IPS-15b (cell line): ENCODE data around the gene C12orf56.
"Not testable (repeated sequence)": the region's sequence is repeated elsewhere in the genome, so short reads cannot be mapped to it uniquely, and the experiment has no call there.

Source experiments
- H3K27me3 ChIP-seq: one replicate; pipeline ENCODE4 v1.6.1; 2013; ENCODE audit warnings: low read length; ENCODE audit not compliant: control insufficient read depth, insufficient read depth
- H3K36me3 ChIP-seq: one replicate; pipeline ENCODE4 v1.6.1; 2013; ENCODE audit warnings: low read length; ENCODE audit not compliant: control insufficient read depth, insufficient read depth
- H3K4me1 ChIP-seq: one replicate; pipeline ENCODE4 v1.6.1; 2013; ENCODE audit warnings: mild to moderate bottlenecking, low read length; ENCODE audit not compliant: control insufficient read depth, insufficient read depth
- H3K4me3 ChIP-seq: one replicate; pipeline ENCODE4 v1.5.1; 2013; ENCODE audit warnings: low read depth, low read length
- H3K9ac ChIP-seq: one replicate; pipeline ENCODE4 v1.6.1; 2013; ENCODE audit warnings: low read depth, mild to moderate bottlenecking, low read length
- H3K9me3 ChIP-seq: one replicate; pipeline ENCODE4 v1.6.1; 2013; ENCODE audit warnings: mild to moderate bottlenecking, low read length; ENCODE audit not compliant: control insufficient read depth, insufficient read depth

Gene C12orf56

GRCh38 chr12:64383675-64384074 lies 6.9 kb downstream of the C12orf56 start:
- H3K4me3 ChIP-seq: no peak overlapping the region
- no peaks in the 10 kb centered on the region for H3K36me3 ChIP-seq
- no peaks in the 10 kb centered on the region for H3K9me3 ChIP-seq
- H3K27me3 ChIP-seq: no peaks in the 10 kb centered on the region
- no peak overlapping the region for H3K9ac ChIP-seq
- no peaks in the 10 kb centered on the region for H3K4me1 ChIP-seq

DNA sequence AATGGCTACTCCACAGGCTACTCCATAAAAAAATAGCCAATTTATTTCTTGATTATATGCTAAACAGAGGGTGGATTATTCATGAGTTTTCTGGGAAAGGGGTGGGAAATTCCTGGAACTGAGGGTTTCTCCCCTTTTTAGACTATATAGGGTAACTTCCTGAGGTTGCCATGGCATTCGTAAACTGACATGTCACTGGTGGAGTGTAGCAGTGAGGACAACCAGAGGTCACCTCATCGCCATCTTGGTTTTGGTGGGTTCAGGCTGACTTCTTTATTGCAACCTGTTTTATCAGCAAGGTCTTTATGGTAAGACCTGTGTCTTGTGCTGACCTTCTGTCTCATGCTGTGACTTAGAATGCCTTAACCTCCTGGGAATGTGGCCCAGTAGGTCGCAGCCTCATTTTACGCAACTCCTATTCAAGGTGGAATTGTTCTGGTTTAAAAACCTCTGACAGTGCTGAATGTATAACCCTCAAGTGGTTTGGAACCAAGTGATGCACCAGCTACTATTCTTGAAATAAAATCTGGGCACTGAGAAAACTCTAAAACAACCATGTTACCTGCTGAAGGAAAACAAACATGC lies 27.7 kb downstream of the C12orf56 start:
- Histone ChIP-seq H3K4me3 (no peak overlapping the region), H3K9ac (no peak overlapping the region), H3K27me3 (no peaks in the 10 kb centered on the region), H3K36me3 (no peaks in the 10 kb centered on the region), H3K9me3 (no peaks in the 10 kb centered on the region), H3K4me1 (no peaks in the 10 kb centered on the region)

DNA sequence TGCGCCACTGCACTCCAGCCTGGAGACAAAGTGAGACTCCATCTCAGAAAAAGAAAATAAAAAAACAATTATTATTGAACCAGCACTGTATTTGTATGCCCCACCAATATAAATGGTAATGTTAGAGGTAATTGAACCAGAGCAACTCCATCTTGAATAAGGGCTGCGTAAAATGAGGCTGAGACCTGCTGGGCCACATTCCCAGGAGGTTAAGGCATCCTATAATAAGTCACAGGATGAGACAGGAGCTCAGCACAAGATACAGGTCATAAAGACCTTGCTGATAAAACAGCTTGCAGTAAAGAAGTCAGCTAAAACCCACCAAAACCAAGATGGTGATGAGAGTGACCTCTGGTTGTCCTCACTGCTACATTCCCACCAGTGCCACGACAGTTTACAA lies 29.4 kb downstream of the C12orf56 start:
- H3K9ac ChIP-seq, H3K27me3 ChIP-seq, H3K36me3 ChIP-seq, H3K4me1 ChIP-seq, H3K9me3 ChIP-seq, H3K4me3 ChIP-seq: not testable (repeated sequence)

GRCh38 chr12:64356209-64356608 lies 34.3 kb downstream of the C12orf56 start:
- not testable (repeated sequence) for H3K9me3 ChIP-seq, H3K9ac ChIP-seq

DNA sequence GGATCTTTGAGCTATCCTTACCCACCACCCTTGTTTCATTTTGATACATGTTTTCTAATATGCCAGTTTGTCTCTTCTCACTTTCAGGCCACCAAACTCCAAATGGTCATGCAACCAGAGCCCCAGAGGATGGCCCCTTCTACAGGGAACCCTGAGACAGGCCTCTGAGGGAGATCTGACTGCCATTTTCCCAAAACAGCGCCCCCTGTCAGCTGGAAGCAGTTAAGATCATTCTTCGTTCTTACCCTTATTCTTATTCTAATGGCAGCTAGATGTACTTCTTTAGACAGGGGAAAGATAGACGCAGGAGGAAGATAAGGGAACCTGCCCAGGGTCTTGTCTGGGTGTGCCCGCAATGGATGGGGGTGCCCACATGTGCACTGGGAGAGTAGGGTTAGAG lies 38.4 kb downstream of the C12orf56 start:
- Histone ChIP-seq H3K27me3 (no peaks in the 10 kb centered on the region), H3K4me1 (no peaks in the 10 kb centered on the region), H3K4me3 (no peak overlapping the region), H3K36me3 (no peaks in the 10 kb centered on the region), H3K9me3 (no peaks in the 10 kb centered on the region), H3K9ac (no peak overlapping the region)

More at GRCh38 chr12:64356209-64356608, 34.3 kb downstream of the C12orf56 start:
- H3K4me1 ChIP-seq, H3K27me3 ChIP-seq, H3K4me3 ChIP-seq, H3K36me3 ChIP-seq: not testable (repeated sequence)

GRCh38 chr12:64351265-64351664 lies 39.3 kb downstream of the C12orf56 start:
- Histone ChIP-seq H3K9ac (no peak overlapping the region), H3K9me3 (no peaks in the 10 kb centered on the region), H3K4me3 (no peak overlapping the region), H3K4me1 (no peaks in the 10 kb centered on the region), H3K27me3 (no peaks in the 10 kb centered on the region), H3K36me3 (no peaks in the 10 kb centered on the region)

GRCh38 chr12:64347630-64348029 lies 42.9 kb downstream of the C12orf56 start:
- no peaks in the 10 kb centered on the region for H3K9me3 ChIP-seq
- no peaks in the 10 kb centered on the region for H3K27me3 ChIP-seq
- no peaks in the 10 kb centered on the region for H3K4me1 ChIP-seq
- H3K36me3 ChIP-seq: no peaks in the 10 kb centered on the region
- no peak overlapping the region for H3K4me3 ChIP-seq
- no peak overlapping the region for H3K9ac ChIP-seq

DNA sequence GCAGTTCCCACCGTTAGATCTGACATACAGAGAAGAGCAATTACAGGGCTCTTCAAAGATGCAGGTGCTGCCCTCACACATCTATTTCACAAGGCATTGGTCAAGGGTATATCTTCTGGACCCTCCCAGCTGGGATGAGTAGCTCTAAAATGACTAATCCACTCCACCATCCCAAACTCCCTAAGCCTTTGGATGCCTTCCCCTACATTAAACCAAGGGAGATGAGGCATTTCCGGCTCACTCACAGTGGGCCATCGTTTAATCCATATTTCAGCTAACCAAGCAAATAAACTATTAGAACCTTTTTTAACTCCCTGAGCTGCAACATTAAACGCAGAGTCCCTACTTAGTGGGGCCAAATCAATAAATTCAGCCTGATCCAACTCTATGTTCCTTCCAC lies 45.9 kb downstream of the C12orf56 start:
- not testable (repeated sequence) for H3K4me1 ChIP-seq, H3K4me3 ChIP-seq, H3K36me3 ChIP-seq, H3K9me3 ChIP-seq, H3K27me3 ChIP-seq, H3K9ac ChIP-seq

GRCh38 chr12:64340546-64340945 lies 50.0 kb downstream of the C12orf56 start:
- not testable (repeated sequence) for H3K9ac ChIP-seq, H3K9me3 ChIP-seq, H3K27me3 ChIP-seq, H3K4me3 ChIP-seq, H3K36me3 ChIP-seq, H3K4me1 ChIP-seq

- H3K9ac ChIP-seq: no peak overlapping the region
- no peaks in the 10 kb centered on the region for H3K36me3 ChIP-seq
- H3K4me1 ChIP-seq: no peaks in the 10 kb centered on the region
- no peak overlapping the region for H3K4me3 ChIP-seq
- no peaks in the 10 kb centered on the region for H3K9me3 ChIP-seq
- H3K27me3 ChIP-seq: no peaks in the 10 kb centered on the region
Observed at GRCh38 chr12:64335886-64336466, 54.6 kb downstream of the C12orf56 start.

- H3K27me3 ChIP-seq: no peaks in the 10 kb centered on the region
- no peaks in the 10 kb centered on the region for H3K9me3 ChIP-seq
- no peaks in the 10 kb centered on the region for H3K36me3 ChIP-seq
- no peak overlapping the region for H3K4me3 ChIP-seq
- no peaks in the 10 kb centered on the region for H3K4me1 ChIP-seq
- no peak overlapping the region for H3K9ac ChIP-seq
Observed at GRCh38 chr12:64332938-64333337, 57.6 kb downstream of the C12orf56 start.

- Histone ChIP-seq H3K27me3 (no peaks in the 10 kb centered on the region), H3K9ac (no peak overlapping the region), H3K4me3 (no peak overlapping the region), H3K4me1 (no peaks in the 10 kb centered on the region), H3K9me3 (no peaks in the 10 kb centered on the region), H3K36me3 (no peaks in the 10 kb centered on the region)
Observed at GRCh38 chr12:64332296-64332695, 58.3 kb downstream of the C12orf56 start.
